IMR-90 (cell line): ENCODE results near the gene CFAP92. TPM values are rescaled to one million over a fixed set of nuclear protein-coding genes. Genes with fewer than 3 reads are reported as not detected.

Experiments used
- ATAC-seq: fragments of 200-7000 bp; cut with Tn5 transposase; 2 replicates; pipeline ENCODE4 v1.9.1; 2020; ENCODE audit warnings: low read depth, mild to moderate bottlenecking, moderate library complexity
- BruUV-seq: library from RNA; stranded (reverse); fragments of 400-500 nt; replicated peaks from 2 replicates; lab custom pipeline; 2021; lab: Mats Ljungman, UMichigan
- CTCF ChIA-PET: fragments of 300-600 bp; formaldehyde crosslinking; extraction: SDS; loops from one replicate; lab custom pipeline; 2021; ENCODE audit warnings: antibody characterized with exemption; lab: Yijun Ruan, JAX
- POLR2A ChIA-PET: fragments of 300-600 bp; sonication (Branson Sonifier 250); formaldehyde crosslinking; loops from one replicate; lab custom pipeline; 2022; ENCODE audit warnings: antibody characterized with exemption; ENCODE audit not compliant: unreplicated experiment; lab: Charles Lee
- DNase-seq: peaks from one replicate; pipeline ENCODE4 v3.0.0; 2013
- H2AFZ ChIP-seq: replicated peaks from 2 replicates; pipeline ENCODE3; 2013; ENCODE audit warnings: low read length, mild to moderate bottlenecking; ENCODE audit not compliant: poor library complexity
- H2AK5ac ChIP-seq: 2 replicates; pipeline ENCODE4 v1.6.1; 2013; ENCODE audit warnings: low read depth, low read length, inconsistent platforms
- H2AK9ac ChIP-seq: replicated peaks from 2 replicates; pipeline ENCODE3; 2013; ENCODE audit warnings: mild to moderate bottlenecking, low read depth, low read length, moderate library complexity; ENCODE audit not compliant: poor library complexity
- H2BK120ac ChIP-seq: 2 replicates; pipeline ENCODE4 v1.6.1; 2013; ENCODE audit warnings: low read depth, low read length, inconsistent platforms
- H2BK15ac ChIP-seq: 3 replicates; pipeline ENCODE4 v1.6.1; 2013; ENCODE audit warnings: low read depth, low read length, inconsistent platforms
- H2BK20ac ChIP-seq: 2 replicates; pipeline ENCODE4 v1.6.1; 2013; ENCODE audit warnings: low read depth, mild to moderate bottlenecking, inconsistent platforms, low read length, moderate library complexity
- H2BK5ac ChIP-seq: 2 replicates; pipeline ENCODE4 v1.6.1; 2013; ENCODE audit warnings: mild to moderate bottlenecking, low read depth, low read length, inconsistent platforms; ENCODE audit not compliant: poor library complexity, severe bottlenecking
- H3K14ac ChIP-seq: replicated peaks from 2 replicates; pipeline ENCODE4 v1.6.1; 2013; ENCODE audit warnings: low read depth, low read length, inconsistent platforms
- H3K18ac ChIP-seq: 2 replicates; pipeline ENCODE4 v1.6.1; 2013; ENCODE audit warnings: low read depth, low read length, control low read depth
- H3K23ac ChIP-seq: 2 replicates; pipeline ENCODE4 v1.6.1; 2013; ENCODE audit warnings: low read depth, low read length, inconsistent platforms
- H3K27ac ChIP-seq: 2 replicates; pipeline ENCODE4 v1.5.1; 2013; ENCODE audit warnings: mild to moderate bottlenecking, control low read depth, low read length; ENCODE audit not compliant: insufficient read depth
- H3K27me3 ChIP-seq: 2 replicates; pipeline ENCODE4 v1.6.1; 2013; ENCODE audit warnings: low read length; ENCODE audit not compliant: control insufficient read depth, insufficient read depth
- H3K36me3 ChIP-seq: 2 replicates; pipeline ENCODE4 v1.6.1; 2013; ENCODE audit warnings: low read length, mixed read lengths; ENCODE audit not compliant: control insufficient read depth, insufficient read depth
- H3K4ac ChIP-seq: 2 replicates; pipeline ENCODE4 v1.6.1; 2013; ENCODE audit warnings: low read depth, low read length, inconsistent platforms
- H3K4me1 ChIP-seq: 2 replicates; pipeline ENCODE4 v1.6.1; 2013; ENCODE audit warnings: low read length, mixed read lengths; ENCODE audit not compliant: control insufficient read depth, insufficient read depth
- H3K4me2 ChIP-seq: 2 replicates; pipeline ENCODE4 v1.6.1; 2013; ENCODE audit warnings: low read depth, mild to moderate bottlenecking, control low read depth, low read length, moderate library complexity
- H3K4me3 ChIP-seq: 2 replicates; pipeline ENCODE4 v1.5.1; 2013; ENCODE audit warnings: low read depth, mild to moderate bottlenecking, control low read depth, low read length, moderate library complexity; ENCODE audit not compliant: insufficient read depth
- H3K56ac ChIP-seq: 2 replicates; pipeline ENCODE4 v1.6.1; 2013; ENCODE audit warnings: low read length, inconsistent platforms; ENCODE audit not compliant: insufficient read depth; ENCODE audit errors: extremely low read depth
- H3K79me1 ChIP-seq, 2 experiments: 2 replicates each; pipeline ENCODE4 v1.6.1; 2013; ENCODE audit warnings: low read length in 2 of 2, inconsistent platforms in 1 of 2, low read depth in 1 of 2
- H3K9ac ChIP-seq: 2 replicates; pipeline ENCODE4 v1.6.1; 2013; ENCODE audit warnings: low read depth, low read length, control low read depth
- H3K9me1 ChIP-seq: 2 replicates; pipeline ENCODE4 v1.6.1; 2013; ENCODE audit warnings: low read length, inconsistent platforms; ENCODE audit not compliant: insufficient read depth
- H3K9me3 ChIP-seq: 2 replicates; pipeline ENCODE4 v1.6.1; 2013; ENCODE audit warnings: low read length; ENCODE audit not compliant: control insufficient read depth, insufficient read depth
- H4K20me1 ChIP-seq: 2 replicates; pipeline ENCODE4 v1.6.1; 2013; ENCODE audit warnings: low read length, inconsistent platforms; ENCODE audit not compliant: insufficient read depth
- H4K5ac ChIP-seq: 2 replicates; pipeline ENCODE4 v1.6.1; 2013; ENCODE audit warnings: mild to moderate bottlenecking, low read depth, low read length, control low read depth
- H4K8ac ChIP-seq, 2 experiments: 2 replicates each; pipeline ENCODE4 v1.6.1; 2013; ENCODE audit warnings: low read depth in 2 of 2, low read length in 2 of 2, control low read depth in 1 of 2, inconsistent platforms in 1 of 2
- H4K91ac ChIP-seq: 2 replicates; pipeline ENCODE4 v1.6.1; 2013; ENCODE audit warnings: low read depth, low read length, inconsistent platforms; ENCODE audit not compliant: insufficient read depth
- BHLHE40 ChIP-seq: fragments of 150-350 bp; IDR thresholded peaks from 2 replicates; pipeline ENCODE4 v1.6.1; 2016; ENCODE audit warnings: mild to moderate bottlenecking, low read depth, low read length
- CEBPB ChIP-seq: IDR thresholded peaks from 2 replicates; pipeline ENCODE4 v1.6.1; 2012; ENCODE audit warnings: low read depth, low read length, improper control_type of control experiment
- CHD1 ChIP-seq: IDR thresholded peaks from 2 replicates; pipeline ENCODE4 v1.6.1; 2012; ENCODE audit warnings: low read depth, low read length, improper control_type of control experiment
- ELK1 ChIP-seq: fragments of 150-350 bp; IDR thresholded peaks from 2 replicates; pipeline ENCODE4 v1.6.1; 2016; ENCODE audit warnings: low read depth, mild to moderate bottlenecking, low read length, moderate library complexity, borderline replicate concordance
- FOS ChIP-seq: fragments of 150-350 bp; IDR thresholded peaks from 2 replicates; pipeline ENCODE4 v1.6.1; 2016; ENCODE audit warnings: low read depth, low read length
- MAFK ChIP-seq: IDR thresholded peaks from 2 replicates; pipeline ENCODE4 v1.6.1; 2012; ENCODE audit warnings: low read depth, low read length, improper control_type of control experiment
- MAZ ChIP-seq: IDR thresholded peaks from 2 replicates; pipeline ENCODE4 v1.6.1; 2012; ENCODE audit warnings: low read depth, mild to moderate bottlenecking, low read length, improper control_type of control experiment, moderate library complexity, borderline replicate concordance
- MXI1 ChIP-seq: IDR thresholded peaks from 2 replicates; pipeline ENCODE4 v1.6.1; 2012; ENCODE audit warnings: low read depth, mild to moderate bottlenecking, low read length, moderate library complexity, borderline replicate concordance
- NFE2L2 ChIP-seq: fragments of 150-350 bp; IDR thresholded peaks from 2 replicates; pipeline ENCODE4 v1.6.1; 2016; ENCODE audit warnings: low read depth, mild to moderate bottlenecking, low read length
- RAD21 ChIP-seq: IDR thresholded peaks from 2 replicates; pipeline ENCODE4 v1.6.1; 2012; ENCODE audit warnings: low read length, improper control_type of control experiment
- RCOR1 ChIP-seq: IDR thresholded peaks from 2 replicates; pipeline ENCODE4 v1.6.1; 2012; ENCODE audit warnings: mild to moderate bottlenecking, low read length, improper control_type of control experiment; ENCODE audit not compliant: insufficient replicate concordance
- RFX5 ChIP-seq: IDR thresholded peaks from 2 replicates; pipeline ENCODE4 v1.8.0; 2012; ENCODE audit warnings: low read depth, mild to moderate bottlenecking, low read length, moderate library complexity
- SMC3 ChIP-seq: fragments of 150-350 bp; IDR thresholded peaks from 2 replicates; pipeline ENCODE4 v1.6.1; 2016; ENCODE audit warnings: low read depth, mild to moderate bottlenecking, antibody characterized with exemption, low read length, moderate library complexity
- USF2 ChIP-seq: fragments of 150-350 bp; IDR thresholded peaks from 2 replicates; pipeline ENCODE4 v1.6.1; 2017; ENCODE audit warnings: mild to moderate bottlenecking, antibody characterized with exemption, low read length, low read depth
- WGBS, 2 experiments: methylation state at CpG; one replicate each; pipeline versions ENCODE4 v1.1.5 to v1.1.7; 2013; ENCODE audit warnings: missing lambda C conversion rate in 2 of 2; ENCODE audit not compliant: insufficient read length in 1 of 2; ENCODE audit errors: extremely low coverage in 2 of 2; 5-methylcytosine and 5-hydroxymethylcytosine counted together
- dilution Hi-C: fragments of 300-500 bp; cut with HindIII; formaldehyde crosslinking; loops from one replicate; pipeline ENCODE4 v1.14.3; 2018; ENCODE audit warnings: low sequenced_read_pairs; ENCODE audit not compliant: unreplicated experiment
- in situ Hi-C: fragments of 300-500 bp; cut with MboI; formaldehyde crosslinking; loops from 3 replicates; pipeline ENCODE4 v1.14.3; 2019; ENCODE audit warnings: low sequenced_read_pairs, inconsistent platforms, mixed read lengths
- intact Hi-C: fragments of 100-400 bp; cut with micrococcal nuclease; formaldehyde crosslinking; loops from 2 replicates; pipeline ENCODE4 v1.10.0; 2022
- polyA plus RNA-seq, 3 experiments: library from polyadenylated mRNA; depleted of rRNA; stranded (reverse); fragments of >200 nt; gene quantifications; 2 replicates each; pipeline ENCODE4 v1.2.3, GENCODE V29; 2012; ENCODE audit warnings: low replicate concordance in 1 of 3
- total RNA-seq: library from RNA; depleted of rRNA; stranded (reverse); fragments of >200 nt; gene quantifications from 2 replicates; pipeline ENCODE4 v1.2.3, GENCODE V29; 2012

Gene CFAP92
- total and polyA plus RNA-seq, 2 of the 4 experiments (the other 2 are of a cell fraction) = not detected

DNA sequence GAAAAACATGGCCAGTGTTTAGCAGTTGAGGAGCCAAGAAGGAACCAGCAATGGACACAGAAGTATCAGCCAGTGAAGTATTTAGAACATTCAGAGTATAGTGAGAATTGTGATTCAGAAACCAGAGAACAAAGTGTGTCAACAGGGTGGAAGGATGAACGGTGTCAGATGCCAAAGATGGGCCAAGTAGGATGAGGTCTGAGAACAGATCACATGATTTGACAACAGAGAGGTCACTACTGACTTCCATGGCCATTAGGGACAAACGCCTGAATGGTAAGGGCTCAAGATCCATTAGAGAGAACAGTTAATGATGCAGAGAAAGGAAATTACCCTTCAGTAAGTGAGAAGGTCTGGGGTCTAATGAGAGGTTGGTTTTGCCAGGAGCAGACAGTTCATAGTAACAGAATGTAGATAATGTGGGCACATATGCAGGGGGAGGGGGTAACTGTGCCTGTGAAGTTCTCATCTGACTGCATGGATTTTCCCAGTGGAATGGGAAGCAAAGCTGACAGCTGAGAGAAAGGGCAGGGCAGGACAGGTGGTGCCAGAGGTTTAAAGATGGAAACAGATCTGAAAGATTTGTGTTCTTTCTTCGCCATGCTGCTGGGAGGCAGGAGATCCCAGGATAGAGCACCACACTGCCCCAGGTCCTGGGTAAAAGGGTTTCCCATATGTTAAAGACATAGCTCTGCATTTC lies 119.2 kb downstream of the CFAP92 start:
- H3K18ac ChIP-seq = no peak overlapping the region
- H2AFZ ChIP-seq = no peak overlapping the region
- H3K9ac ChIP-seq = no peak overlapping the region
- ATAC-seq = no peak
- H3K4me1 ChIP-seq = peaks cover 5% of the 10 kb centered on the region
- no peak for DNase-seq
- H3K9me3 ChIP-seq = no peaks in the 10 kb centered on the region
- H4K8ac ChIP-seq = no peak overlapping the region
- CTCF ChIA-PET = no interaction called here
- no peak overlapping the region for H2AK9ac ChIP-seq
- no peaks in the 10 kb centered on the region for H3K36me3 ChIP-seq
- H4K5ac ChIP-seq = no peak overlapping the region
- no peak overlapping the region for H3K56ac ChIP-seq
- H3K14ac ChIP-seq = no peak overlapping the region
- no peak overlapping the region for H2AK5ac ChIP-seq
- BruUV-seq = no TSS peak
- in situ Hi-C loops = no loop called here
- no peak overlapping the region for H2BK5ac ChIP-seq
- no peak overlapping the region for H4K91ac ChIP-seq
- intact Hi-C loops = no loop called here
- peaks cover 6% of the 10 kb centered on the region; the same call in 1 of the 2 replicates for H3K27me3 ChIP-seq
- H3K9me1 ChIP-seq = no peaks in the 10 kb centered on the region
- no peak overlapping the region for H3K27ac ChIP-seq
- H3K23ac ChIP-seq = no peak overlapping the region
- no peaks in the 10 kb centered on the region for H4K20me1 ChIP-seq
- H3K4me2 ChIP-seq = no peak overlapping the region
- H2BK20ac ChIP-seq = no peak overlapping the region
- dilution Hi-C loops = no loop called here
- TF ChIP-seq CHD1 (no peak), RCOR1 (no peak), SMC3 (no peak), CEBPB (no peak), RAD21 (no peak), NFE2L2 (no peak), MAFK (no peak), RFX5 (no peak), MXI1 (no peak), ELK1 (no peak), FOS (no peak), BHLHE40 (no peak), USF2 (no peak), MAZ (no peak)
- no peak overlapping the region for H2BK120ac ChIP-seq
- no peak overlapping the region for H3K4me3 ChIP-seq
- peaks cover 9 to 18% of the 10 kb centered on the region in 2 experiments; a peak in 3 of 4 replicates for H3K79me1 ChIP-seq
- POLR2A ChIA-PET = interaction anchor here (0.5 kb wide), 1 partner anchor 278 kb away, joined by 6 read pairs; no protein-coding TSS in a partner anchor
- 63% methylated on average over 3 of the region's 3 CpGs; no CpG with 5 or more reads in 1 of the 2 experiments for WGBS, 2 experiments
- H2BK15ac ChIP-seq = no peak overlapping the region
- H3K4ac ChIP-seq = no peak overlapping the region
